Endometrial microvascular endothelial cells (primary cell): Measurements from ENCODE around the gene BTBD9. TPM values are rescaled to one million over a fixed set of nuclear protein-coding genes. Genes with fewer than 3 reads are reported as not detected.

Source experiments
- in situ Hi-C: cut with HindIII; loops from 2 replicates; pipeline ENCODE4 v1.10.0; 2017; ENCODE audit warnings: low sequenced_read_pairs, low pct_unique_long_range_greater_than_20kb; ENCODE audit errors: inconsistent ontology term
- total RNA-seq: library from RNA; depleted of rRNA; stranded (reverse); fragments of >200 nt; gene quantifications from one replicate; pipeline ENCODE4 v1.2.3, GENCODE V29; 2015; ENCODE audit errors: inconsistent ontology term

BTBD9 gene
- total RNA-seq, 1 donor from 2014 or later, result 6.4 TPM

DNA sequence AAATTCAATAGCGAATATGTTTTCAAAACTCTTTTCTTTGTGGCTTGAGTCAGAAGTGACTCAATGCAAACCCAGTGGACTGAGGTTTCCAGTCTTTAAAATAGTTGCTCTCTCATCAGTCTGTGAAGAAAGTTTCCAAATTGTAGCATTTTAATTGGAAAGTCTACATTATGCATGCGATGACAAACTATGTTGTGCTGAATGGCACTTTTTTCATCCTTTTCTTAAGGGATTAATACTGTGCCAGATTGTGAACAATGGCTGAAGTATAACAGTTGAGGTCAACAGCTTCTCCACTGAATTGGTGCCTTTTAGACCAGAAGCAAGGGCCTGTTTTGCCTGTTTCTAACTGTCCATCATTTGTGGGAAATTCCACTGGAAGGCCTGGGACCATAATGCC lies 377.1 kb downstream of the BTBD9 start:
- in situ Hi-C loops, result no loop called here

DNA sequence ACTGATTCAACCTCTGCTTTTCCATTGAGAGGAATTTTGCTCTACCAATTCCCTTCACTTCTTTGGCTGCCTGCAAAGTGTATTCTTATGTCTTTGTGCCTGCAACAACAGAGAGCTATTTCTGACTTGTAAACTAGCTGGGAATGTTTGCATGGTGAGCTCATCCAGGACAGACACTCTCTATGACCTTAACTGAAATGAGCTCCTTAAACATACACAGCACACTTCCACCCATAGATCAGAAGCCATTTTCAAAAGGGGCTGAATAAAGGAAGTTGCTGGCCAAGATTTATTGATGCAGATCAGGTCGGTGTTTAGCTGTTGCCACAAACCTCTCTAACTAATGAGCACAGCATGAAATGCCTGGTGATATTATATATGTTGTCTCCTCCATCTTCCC lies 377.7 kb downstream of the BTBD9 start:
- in situ Hi-C loops, result no loop called here

DNA sequence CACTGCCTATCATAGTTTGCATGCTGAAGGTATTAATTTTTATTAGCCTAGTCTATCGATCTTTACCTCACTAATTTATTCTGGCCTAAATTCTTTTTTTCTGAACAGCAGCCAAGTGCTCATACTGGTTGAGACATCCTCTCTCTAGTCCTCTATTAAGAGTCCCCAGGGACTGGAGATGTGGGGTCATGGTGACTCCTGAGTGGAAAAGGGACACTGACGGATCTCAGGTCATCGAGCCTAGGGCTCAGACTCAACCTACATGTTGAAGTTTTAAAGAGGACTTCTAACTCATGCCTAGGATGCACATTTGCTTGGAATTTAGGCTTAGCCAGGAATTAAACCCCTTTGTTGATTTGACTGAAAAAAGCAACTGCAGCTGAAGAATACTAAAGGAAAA lies 378.1 kb downstream of the BTBD9 start:
- in situ Hi-C loops, result no loop called here

DNA sequence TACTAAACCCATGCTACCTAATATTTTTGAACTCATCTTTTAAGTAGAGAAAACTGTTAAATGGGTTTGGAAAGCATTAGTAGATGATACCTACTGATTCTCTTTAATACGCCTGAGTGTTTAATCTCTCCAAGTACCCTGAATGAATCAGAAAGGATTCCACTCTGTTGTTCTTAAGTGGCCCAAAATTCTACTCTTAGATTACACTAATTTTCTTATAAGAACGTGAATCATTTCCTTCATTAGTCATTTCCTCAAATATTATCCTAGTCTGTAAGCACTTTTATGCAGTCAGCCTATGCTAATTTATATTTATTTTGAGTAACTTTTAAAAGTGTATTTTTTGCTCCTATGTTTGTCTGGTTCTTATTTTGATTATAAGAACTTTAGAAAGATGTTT lies 380.0 kb downstream of the BTBD9 start:
- in situ Hi-C loops, result no loop called here

DNA sequence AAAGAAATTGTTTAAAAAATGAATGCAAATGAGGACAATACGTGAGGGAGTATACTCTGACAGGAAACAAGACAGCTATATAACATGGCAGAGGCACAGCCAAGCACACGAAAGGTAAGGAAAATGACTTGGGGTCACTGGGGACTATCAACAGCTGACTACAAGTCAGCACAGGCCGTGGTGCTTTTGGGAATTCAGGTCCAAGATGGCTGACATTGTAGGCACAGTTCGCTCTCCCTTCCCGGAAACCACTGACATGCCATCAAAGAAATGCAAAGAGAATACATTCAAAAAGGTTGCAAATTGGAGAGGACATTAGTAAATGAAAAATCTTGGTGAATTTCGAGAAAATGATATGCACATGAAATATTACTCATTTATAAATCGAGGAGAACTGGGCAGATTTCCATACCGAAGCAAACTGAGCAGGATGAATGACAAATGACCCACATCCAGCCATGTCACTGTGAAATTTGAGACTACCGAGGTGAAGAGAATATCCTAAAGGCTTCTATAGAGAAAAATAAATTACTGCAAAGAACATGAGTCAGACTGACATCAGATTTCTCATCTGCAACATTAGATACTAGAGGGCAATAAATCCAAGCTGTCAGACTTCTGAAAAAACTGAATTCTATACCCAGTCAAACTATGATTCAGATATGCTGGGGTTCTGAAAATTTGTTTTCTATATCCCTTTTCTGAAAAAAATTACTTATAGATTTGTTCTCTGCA lies 391.1 kb downstream of the BTBD9 start:
- in situ Hi-C loops, result no loop called here

DNA sequence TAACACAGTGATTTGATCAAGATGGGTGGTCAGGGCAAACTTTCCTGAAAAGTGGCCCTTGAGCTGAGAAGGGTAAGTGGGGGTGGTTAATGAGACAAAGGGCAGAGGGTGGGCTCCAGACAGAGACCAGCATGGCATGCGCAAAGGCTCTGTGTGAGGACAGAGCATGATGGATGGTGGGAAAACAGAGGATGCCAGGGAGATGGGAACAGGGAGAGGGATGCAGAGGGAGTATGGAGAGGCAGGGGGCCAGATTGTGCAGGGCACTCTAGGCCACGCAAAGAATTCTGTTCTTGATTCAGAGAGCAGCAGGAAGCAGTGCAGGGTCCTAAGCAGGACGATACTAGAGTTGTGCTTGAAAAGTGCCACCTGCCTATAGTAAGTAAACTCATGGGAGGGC lies 394.4 kb downstream of the BTBD9 start:
- in situ Hi-C loops, result no loop called here

DNA sequence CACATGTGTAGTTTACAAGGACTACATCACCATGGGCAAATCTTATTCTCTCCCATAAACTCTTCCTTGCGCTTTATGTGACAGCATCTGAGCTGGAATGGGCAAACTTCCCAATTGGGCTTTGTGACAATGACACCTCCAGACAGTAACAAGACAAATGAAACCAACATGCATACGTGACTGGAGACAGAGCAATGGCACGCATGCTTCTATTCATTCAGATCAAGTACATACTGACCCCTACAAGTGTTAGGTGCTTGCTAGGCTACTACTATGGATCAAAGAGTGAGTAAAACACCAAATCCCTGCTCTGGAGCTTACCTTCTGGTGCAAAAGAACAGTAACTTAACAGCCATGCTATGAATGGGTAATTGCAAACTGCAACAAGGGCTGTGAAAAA lies 394.9 kb downstream of the BTBD9 start:
- in situ Hi-C loops, result no loop called here

DNA sequence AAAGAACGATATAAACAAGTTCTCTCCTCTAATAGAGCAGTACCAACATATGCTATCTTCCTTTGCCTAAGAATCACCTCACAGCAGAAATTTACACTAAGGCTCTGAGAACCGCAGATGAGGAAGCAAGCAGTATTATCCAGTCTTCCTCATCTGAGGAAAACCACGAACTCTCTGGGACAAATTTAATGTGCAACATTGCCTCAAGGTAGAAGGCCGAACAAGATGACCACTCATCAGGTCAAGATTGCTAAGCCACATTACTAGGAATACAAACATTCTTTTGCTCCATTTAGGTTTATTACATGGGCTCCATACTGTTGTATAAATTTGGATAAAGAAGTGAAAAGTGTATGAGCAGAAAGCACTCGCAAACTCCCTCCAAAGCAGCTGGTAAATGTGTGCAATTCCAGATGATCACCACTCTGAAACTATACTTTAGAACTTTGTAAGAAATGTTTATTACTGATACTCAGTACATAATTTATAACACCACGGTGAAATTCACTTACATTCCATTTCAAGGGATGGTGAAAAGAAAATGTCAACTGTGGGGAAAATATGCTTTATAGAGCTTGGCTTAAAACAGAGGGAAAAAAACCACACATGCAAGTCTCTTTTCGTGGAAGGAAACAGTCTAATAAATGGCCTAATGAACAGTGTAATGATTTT lies 398.4 kb downstream of the BTBD9 start:
- in situ Hi-C loops, result no loop called here

DNA sequence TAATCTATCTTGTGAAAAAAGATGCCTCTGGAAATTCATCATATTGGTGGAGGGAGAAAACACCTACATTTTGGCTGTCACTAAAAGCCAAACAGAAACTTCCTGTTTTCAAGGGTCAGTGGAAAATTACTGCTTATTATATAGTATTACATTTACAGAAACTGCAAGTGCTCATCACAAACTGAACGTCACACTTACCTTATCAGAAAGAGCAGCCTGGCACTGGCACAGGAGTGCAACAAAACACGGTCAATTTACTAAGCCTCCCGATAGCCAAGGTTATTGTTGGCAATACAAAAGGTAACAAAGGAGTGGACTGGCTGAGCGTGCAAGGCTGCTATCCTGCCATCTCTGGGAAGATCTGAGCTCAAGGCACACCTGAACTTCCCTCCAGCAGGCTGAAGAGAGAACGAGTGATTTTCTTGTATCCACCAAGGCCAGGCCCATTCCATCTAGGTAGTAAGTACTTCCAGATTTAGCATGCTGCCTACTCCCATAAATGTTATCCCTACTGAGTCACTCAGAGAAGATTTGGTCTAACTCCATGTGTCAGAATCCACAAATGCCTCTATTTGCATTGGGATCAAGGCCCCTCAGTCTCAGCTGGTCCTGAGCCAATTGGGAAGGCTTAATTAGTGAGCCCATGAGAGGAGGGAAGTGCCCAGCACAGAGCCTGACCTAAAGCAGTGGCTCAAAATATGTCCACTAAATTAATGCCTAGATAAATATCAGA lies 399.8 kb downstream of the BTBD9 start:
- in situ Hi-C loops, result no loop called here

DNA sequence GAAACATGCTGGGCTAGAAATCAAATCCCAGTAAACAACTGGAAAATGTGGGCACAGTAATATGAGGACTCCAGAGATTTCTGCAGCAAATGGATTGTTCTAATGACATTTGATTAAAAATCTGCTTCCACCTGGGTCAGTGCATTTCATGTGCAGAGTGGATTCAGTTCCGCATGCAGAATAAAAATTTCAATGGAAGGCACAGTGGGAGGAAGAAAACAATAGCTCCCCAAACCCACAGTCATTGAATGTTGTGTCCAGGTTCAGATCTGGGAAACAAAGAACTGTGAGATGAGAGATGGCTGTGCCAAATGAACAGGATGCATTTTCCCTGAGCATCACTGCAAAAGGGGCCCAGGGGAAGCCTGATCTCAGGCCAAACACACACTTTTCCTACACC lies 403.1 kb downstream of the BTBD9 start:
- in situ Hi-C loops, result no loop called here

DNA sequence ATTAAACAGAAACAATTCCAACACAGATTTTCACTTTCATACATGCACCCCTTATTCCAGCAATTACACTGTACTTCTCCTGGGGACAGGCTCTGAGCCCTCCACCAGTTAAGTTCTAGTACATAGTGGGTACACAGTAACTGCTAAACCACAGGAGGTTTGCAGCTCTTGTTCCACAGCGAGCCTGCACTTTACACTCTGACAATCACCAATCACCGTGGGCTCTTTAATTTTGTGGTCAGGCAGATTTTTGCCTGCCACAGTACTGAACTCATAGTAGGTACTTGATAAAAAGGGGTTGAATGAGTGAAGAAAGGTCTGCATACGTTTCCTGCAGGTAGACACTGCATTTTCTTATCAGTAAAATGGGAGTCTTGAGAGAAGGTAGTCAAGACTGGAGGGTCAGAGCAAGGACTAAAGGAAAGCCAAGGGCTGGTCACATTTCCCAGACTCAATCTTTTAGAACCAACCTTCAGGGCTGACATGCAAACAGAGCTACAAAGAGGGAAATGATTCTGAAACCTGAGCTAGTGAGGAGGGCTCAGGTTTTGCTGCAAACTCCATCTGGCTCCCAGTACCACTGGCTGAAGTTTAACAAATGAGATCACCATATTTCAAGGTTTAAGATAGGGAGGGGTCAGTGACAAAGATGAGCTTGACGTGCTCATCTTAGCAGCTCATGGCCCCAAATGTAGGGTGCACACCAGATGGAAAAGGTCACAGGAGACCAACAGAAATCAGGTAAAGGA lies 404.6 kb downstream of the BTBD9 start:
- in situ Hi-C loops, result no loop called here

DNA sequence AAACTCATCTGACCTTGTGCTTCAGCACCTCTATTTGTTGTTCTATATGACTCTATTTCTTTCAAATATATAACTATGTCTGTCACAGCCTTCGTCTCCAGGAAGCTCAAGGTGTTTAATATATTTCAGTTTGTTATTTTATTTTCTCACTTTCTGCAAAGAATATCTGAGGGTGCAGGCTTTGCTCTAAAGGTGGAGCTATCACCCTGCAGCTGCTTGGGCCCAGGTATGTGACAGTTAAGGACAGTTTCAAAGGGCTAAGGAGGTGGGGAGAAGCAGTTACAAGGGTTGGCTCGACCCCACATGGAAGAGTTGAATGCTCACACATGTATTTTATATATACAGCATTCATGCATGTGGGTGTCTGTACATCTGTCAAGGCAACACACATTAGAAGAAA lies 405.6 kb downstream of the BTBD9 start:
- in situ Hi-C loops, result no loop called here

DNA sequence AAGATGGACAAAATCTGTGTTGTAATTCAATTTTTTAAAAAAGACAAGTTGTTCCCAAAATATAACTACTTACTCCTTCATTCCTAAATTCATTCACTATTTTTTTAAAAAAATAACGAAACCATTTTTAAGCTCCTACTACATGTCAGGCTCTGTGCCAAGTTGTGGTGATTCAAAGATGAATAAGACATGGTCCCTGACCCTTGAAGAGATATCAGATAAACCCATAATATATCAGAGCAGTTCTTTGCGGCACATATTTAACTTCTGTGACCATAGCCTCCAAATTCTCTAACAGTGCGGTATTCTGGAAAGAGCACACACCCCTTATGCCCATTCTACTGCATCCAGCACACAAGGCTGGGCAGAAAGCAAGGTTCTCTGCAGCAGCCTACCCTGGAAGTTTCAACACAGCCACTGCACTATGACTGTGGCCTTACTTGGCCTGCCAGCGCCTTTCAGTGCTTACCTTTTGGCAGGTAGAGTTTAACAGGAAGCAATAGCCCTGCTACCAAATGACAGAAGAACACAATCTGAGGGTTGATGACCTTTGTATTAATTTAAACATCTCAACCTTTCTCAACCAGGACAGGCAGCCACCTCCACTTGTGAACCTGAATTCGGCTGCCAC lies 406.5 kb downstream of the BTBD9 start:
- in situ Hi-C loops, result no loop called here

DNA sequence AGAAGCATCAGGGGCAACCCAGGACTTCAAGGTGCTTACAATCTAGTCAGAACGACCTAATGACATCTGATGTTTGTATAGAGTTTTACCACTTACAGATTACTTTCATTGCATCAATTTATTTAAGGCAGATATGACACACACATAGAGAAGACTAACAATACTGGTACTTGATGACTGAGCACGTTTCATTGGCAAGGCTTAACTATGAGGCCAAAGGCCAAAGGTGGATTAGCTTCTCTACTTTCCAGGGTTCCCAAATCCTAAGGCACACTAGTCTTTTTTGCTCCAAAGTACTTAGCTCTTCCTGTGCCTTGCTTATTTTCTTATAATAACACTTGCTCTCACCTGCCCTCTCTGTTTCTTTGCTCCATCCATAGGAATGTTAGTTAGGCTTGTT lies 414.0 kb downstream of the BTBD9 start:
- in situ Hi-C loops, result no loop called here

DNA sequence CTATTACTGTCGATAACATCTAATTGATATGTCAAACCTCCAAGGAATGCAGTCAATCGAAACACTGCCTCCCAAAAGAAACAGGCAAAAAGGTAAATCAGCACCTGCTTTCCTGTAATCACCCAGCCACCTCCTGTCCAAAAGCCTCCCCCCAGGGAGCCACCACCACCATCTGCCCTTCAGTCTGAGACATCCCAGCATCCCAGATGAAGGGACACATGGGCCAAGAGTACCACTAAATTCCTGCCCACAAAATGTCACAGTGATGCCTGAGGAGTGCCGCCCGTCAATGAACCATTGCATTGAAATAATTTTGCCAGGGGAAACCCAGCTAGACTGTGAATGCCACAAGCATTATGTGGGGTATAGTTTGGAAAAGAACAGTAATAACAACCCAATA lies 418.5 kb downstream of the BTBD9 start:
- in situ Hi-C loops, result no loop called here

DNA sequence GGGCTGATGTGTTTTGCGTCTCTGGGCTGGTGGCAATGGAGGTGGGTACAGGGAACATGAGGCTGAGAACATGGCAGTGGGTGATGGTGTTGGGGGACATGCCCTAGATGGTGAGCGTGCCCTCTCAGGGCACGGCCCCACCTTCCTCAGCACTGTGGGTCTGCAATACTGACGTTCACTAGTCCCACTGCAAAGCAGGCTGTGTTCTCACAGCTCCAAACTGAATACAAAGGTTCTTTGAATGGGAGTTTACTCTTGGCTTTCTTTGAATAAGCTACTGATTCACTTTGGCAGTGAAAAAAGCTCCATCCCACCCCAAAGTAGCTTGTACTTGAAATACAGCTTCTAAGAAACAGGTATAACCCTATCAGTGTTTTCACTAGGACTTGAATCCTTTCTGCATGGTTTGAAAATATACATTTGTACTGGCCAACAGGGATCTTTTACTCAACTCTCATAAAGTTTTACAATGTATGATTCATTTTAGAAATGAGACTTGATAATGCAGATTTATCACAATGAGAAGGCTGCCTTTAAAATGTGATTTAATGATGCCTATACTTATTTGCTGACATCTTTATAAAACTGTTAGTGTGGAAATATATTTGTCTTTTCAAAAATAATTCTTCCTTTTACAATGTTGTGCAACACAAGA lies 419.5 kb downstream of the BTBD9 start:
- in situ Hi-C loops, result no loop called here

DNA sequence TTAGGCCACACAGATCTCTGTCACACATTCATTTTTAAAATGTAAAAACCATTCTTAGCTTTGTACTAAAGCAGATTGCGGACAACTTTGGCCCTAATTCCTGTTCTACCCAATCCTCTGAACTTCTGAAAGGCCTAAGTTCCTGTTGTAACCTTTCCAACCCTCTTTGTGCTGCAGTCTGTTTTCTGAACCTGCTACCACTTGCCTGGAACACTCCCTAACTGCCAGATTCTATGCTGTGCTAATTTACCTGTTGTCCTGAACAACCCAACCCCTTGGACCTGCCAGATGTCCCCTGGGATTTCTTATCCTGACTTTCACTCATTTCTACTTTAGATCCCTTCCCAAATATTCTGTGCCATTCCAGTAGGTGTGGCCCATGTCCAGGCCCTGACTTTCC lies 421.5 kb downstream of the BTBD9 start:
- in situ Hi-C loops, result no loop called here

DNA sequence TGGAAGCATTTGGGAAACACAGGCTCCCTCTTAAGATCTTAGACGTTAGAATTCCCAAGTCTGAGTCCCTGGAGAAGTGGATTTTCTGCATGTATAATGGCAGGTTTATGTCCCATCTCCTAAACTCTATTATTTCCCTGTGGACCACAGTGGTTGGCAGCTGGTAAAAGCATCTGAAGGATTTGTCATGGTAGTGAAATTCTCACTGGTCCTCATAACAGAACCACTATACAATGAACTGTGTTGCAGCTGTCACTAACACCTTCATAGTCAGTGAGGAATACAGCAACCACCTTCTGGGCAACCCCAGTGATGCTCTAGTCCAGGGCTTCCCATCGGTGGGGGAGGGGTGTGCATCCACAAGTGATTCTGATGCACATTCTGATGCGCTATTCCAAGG lies 423.3 kb downstream of the BTBD9 start:
- in situ Hi-C loops, result no loop called here
